Activated CD4-positive, alpha-beta T cell treated with anti-CD3 and anti-CD28 coated beads, Interleukin-2, amount 10 ng/mL, durations not matched to agents 24 days and 14 days (primary cell): ENCODE measurements around the gene DAW1. TPM values are rescaled to one million over a fixed set of nuclear protein-coding genes. Genes with fewer than 3 reads are reported as not detected.

Source experiments
- DNase-seq: peaks from one replicate; pipeline ENCODE4 v3.0.0; 2022
- H3K27ac Mint-ChIP-seq: one replicate; pipeline ENCODE4 v1.8.0; 2022; ENCODE audit warnings: mild to moderate bottlenecking, mixed read lengths
- H3K27me3 Mint-ChIP-seq: one replicate; pipeline ENCODE4 v1.8.0; 2022; ENCODE audit warnings: mixed read lengths
- H3K36me3 Mint-ChIP-seq: one replicate; pipeline ENCODE4 v1.8.0; 2022; ENCODE audit warnings: low read depth, mild to moderate bottlenecking, mixed read lengths
- H3K4me1 Mint-ChIP-seq: one replicate; pipeline ENCODE4 v1.8.0; 2021; ENCODE audit warnings: mixed read lengths
- H3K4me3 Mint-ChIP-seq: one replicate; pipeline ENCODE4 v1.8.0; 2022; ENCODE audit warnings: mild to moderate bottlenecking, moderate library complexity, mixed read lengths
- H3K9me3 Mint-ChIP-seq: one replicate; pipeline ENCODE4 v1.8.0; 2021; ENCODE audit warnings: mixed read lengths
- intact Hi-C: fragments of 100-400 bp; cut with micrococcal nuclease; formaldehyde crosslinking; loops from one replicate; pipeline ENCODE4 v1.15.1; 2023
- total RNA-seq: library from RNA; stranded (reverse); gene quantifications from 2 replicates; pipeline ENCODE4 v1.2.3, GENCODE V29; 2022

DAW1 gene
- total RNA-seq, 1 donor from 2014 or later: not detected

DNA sequence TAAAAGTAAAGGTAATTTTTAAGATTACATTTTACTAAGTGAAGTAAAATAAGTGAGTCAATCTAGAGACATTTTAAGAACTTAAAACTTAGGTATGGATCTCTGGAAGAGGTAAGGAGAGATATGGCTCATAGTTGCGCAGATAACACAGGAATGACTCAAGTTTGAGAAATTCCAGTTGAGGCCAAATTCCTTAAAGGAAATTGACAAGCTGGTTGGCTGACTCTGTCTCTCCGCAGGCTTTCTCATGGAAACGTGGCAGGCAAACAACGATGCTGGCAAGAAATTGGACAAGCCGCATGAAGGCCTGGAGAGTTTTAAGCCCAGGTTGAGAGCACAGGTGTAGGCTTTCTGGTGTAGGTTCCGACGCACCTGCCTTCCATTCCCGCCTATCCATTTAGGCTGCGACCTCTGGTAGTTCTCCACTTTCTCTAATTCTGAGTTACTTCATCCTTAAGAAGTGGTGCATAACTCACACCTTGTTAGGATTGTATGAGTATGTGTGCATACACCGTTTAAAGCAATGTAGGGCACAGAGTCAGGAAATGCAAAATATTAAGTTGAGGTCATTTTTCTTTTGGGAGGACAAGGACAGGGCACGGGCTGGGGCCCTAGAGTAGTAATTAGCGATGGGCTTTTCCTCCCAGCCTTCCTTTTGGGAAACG, 589 bp upstream of the DAW1 start:
- intact Hi-C loops: no loop called here
- H3K27me3 Mint-ChIP-seq: peaks cover 26% of the 10 kb centered on the region
- H3K4me3 Mint-ChIP-seq: no peak overlapping the region
- H3K36me3 Mint-ChIP-seq: no peaks in the 10 kb centered on the region
- peak; percentile 20 for DNase-seq
- H3K27ac Mint-ChIP-seq: no peak overlapping the region
- no peaks in the 10 kb centered on the region for H3K4me1 Mint-ChIP-seq
- H3K9me3 Mint-ChIP-seq: no peaks in the 10 kb centered on the region

DNA sequence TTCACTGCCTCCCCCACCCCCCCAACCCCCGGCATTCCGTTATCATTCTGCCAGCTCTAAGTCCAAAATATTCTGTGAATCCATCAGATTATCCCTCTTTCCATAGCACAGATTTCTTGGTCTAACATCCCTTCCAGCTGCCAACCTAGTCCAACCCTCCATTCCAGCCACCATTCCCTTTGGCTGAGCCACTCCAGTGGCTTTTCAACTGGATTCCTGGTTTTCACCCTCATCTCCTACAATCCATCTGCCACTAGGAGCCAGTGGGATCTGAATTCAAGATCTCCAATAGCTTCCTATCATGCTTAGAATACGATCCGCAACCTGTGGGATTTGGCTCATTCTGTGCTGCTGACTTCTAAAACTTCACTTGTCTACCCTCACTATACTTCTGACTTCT, 1.2 kb downstream of the DAW1 start:
- Mint-ChIP-seq H3K9me3 (no peaks in the 10 kb centered on the region), H3K4me1 (no peaks in the 10 kb centered on the region), H3K4me3 (no peak overlapping the region), H3K36me3 (no peaks in the 10 kb centered on the region), H3K27me3 (peaks cover 26% of the 10 kb centered on the region), H3K27ac (no peak overlapping the region)
- intact Hi-C loops: no loop called here
- DNase-seq: peak; percentile 24

DNA sequence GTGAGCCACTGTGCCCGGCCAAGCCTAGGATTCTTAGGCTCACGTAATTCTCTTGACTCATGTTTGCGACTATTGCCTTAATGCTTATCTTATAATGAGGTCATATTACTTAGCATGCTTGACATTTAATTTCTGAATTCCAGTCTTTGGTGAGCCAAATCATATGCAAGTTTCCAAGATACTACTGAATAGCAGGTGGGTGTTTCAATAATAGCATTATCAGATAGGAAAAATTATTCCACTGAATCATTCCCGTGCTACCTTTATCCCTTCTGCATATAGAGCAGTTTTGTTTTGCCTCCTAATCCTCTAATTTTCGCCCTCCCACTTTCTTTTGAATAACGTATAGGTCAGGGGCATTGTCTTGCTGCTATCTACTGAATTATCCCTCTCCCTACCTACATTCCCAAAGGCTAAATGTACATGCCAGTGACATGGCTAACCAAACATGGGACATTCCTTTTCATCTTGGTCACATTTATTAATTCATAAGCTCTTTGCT, 4.9 kb downstream of the DAW1 start:
- H3K9me3 Mint-ChIP-seq: no peaks in the 10 kb centered on the region
- DNase-seq: peak; percentile 12
- H3K36me3 Mint-ChIP-seq: no peaks in the 10 kb centered on the region
- H3K4me3 Mint-ChIP-seq: no peak overlapping the region
- H3K27ac Mint-ChIP-seq: no peak overlapping the region
- no peaks in the 10 kb centered on the region for H3K4me1 Mint-ChIP-seq
- peaks cover 21% of the 10 kb centered on the region for H3K27me3 Mint-ChIP-seq
- intact Hi-C loops: no loop called here

DNA sequence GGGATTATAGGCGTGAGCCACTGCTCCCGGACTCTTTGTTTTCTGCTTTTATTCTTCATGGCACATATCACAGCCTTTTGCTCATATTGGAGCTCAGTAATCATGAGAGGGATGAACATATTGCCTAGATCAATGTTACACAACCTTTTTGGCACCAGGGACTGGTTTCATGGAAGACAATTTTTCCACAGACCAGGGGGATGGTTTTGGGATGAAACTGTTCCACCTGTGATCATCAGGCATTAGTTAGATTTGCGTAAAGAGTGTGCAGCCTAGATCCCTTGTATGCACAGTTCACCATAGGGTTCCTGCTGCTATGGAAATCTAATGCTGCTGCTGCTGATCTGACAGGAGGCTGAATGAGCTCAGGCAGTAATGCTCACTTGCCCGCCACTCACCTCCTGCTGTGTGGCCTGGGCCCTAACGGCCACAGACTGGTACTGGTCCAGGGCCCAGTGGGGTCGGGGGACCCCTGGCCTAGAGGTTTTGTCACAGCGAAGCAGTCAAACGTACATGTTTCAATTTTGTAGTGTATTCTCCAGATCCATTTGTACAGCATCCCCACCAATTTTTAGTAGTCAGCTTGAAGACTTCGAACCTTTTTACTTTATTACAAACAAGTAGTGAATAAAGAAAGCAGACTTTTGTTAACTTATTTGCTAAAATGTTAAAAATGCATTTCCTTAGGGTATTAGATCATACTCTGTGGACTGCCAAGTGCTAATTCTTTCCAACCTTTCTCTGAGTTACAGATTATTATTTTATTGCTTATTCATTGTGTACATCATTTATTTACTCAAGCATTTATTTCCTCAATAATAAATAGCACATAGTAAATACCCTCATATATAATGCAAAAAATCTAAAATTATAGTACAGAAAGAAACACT, 6.2 kb downstream of the DAW1 start:
- peak; percentile 47 for DNase-seq
- peaks cover 17% of the 10 kb centered on the region for H3K27me3 Mint-ChIP-seq
- peaks cover 1% of the 10 kb centered on the region for H3K4me1 Mint-ChIP-seq
- H3K27ac Mint-ChIP-seq: no peak overlapping the region
- no peaks in the 10 kb centered on the region for H3K9me3 Mint-ChIP-seq
- no peak overlapping the region for H3K4me3 Mint-ChIP-seq
- no peaks in the 10 kb centered on the region for H3K36me3 Mint-ChIP-seq
- intact Hi-C loops: no loop called here

DNA sequence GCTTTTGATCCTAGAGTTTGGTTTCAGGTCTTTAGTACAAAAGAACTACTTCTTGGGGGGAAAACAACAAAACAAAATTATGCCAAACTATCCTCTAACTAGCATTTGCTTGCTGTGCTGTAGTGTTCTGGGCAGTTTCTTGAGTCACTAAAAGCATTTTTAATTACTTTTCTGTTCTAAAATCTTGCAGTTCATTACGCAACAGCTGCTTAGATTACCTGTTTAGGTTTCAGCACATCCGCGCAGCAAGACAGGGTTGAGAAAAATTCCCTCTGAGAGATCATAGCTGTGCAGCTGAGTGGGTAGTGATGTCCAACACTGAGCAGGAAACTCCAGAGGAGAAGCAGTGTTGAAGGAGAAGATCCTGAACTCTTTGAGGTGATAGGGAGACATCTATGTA, 9.0 kb downstream of the DAW1 start:
- Mint-ChIP-seq H3K27me3 (peaks cover 7% of the 10 kb centered on the region), H3K9me3 (no peaks in the 10 kb centered on the region), H3K36me3 (no peaks in the 10 kb centered on the region), H3K27ac (no peak overlapping the region), H3K4me1 (peaks cover 1% of the 10 kb centered on the region), H3K4me3 (no peak overlapping the region)
- DNase-seq: peak; percentile 26
- intact Hi-C loops: loop anchor here (5.0 kb wide), 1 partner anchor 753 kb away; no protein-coding TSS in a partner anchor

DNA sequence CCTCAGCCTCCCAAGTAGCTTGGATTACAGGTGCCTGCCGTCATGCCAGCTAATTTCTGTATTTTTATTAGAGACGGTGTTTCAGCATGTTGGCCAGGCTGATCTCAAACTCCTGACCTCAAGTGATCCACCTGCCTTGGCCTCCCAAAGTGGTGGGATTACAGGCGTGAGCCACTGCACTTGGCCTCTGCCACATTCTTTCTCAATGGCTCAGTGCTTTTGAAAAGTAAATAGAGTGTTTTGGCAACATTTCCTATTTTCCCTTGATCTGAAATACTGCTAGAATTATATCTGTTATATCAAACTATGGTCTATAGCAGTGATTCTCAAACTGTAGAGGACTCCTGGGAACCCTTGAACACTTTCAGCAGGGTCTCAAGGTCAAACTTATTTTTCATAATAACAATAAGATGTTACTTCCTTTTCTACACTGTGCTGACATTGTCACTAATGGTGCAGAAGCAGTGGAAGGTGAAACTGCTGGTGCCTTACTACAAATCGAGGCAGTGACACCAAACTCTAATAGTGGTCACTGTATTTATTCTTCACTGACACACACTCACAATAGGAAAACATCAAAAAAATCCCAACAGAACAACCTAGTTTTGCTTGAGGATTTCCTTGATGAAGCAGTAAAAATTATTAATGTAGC, 10.6 kb downstream of the DAW1 start:
- H3K9me3 Mint-ChIP-seq: no peaks in the 10 kb centered on the region
- peaks cover 7% of the 10 kb centered on the region for H3K27me3 Mint-ChIP-seq
- intact Hi-C loops: loop anchor here (5.0 kb wide), 1 partner anchor 755 kb away; no protein-coding TSS in a partner anchor
- no peak overlapping the region for H3K4me3 Mint-ChIP-seq
- no peak overlapping the region for H3K27ac Mint-ChIP-seq
- H3K4me1 Mint-ChIP-seq: peaks cover 1% of the 10 kb centered on the region
- no peaks in the 10 kb centered on the region for H3K36me3 Mint-ChIP-seq
- DNase-seq: peak; percentile 52

DNA sequence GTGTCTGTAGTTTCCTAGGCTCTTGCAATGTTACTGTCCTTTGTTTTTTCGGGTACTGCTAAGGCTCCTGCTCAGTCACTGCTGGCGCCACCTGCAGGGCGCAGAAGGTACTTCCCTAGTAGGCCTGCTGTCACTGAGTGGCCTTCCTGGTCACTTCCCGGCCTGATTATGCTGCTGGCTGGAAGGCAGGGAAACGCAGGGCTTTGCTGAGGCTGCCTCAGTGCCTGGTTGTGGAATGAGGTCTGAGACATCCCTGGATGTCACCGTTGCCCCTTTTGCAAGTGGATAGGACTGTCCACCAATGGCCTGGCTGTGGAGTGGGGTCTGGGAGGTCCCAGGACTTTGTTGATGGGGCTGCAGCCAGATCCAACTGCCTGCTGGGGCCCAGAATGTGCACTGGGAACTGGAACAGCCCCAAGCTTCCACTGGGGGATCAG, 13.1 kb downstream of the DAW1 start:
- no peak overlapping the region for H3K4me3 Mint-ChIP-seq
- intact Hi-C loops: loop anchor here (1.0 to 5.0 kb wide), 2 partner anchors 226 to 757 kb away; no protein-coding TSS in a partner anchor
- peaks cover 1% of the 10 kb centered on the region for H3K4me1 Mint-ChIP-seq
- no peaks in the 10 kb centered on the region for H3K36me3 Mint-ChIP-seq
- no peaks in the 10 kb centered on the region for H3K9me3 Mint-ChIP-seq
- H3K27me3 Mint-ChIP-seq: peaks cover 7% of the 10 kb centered on the region
- peak; percentile 85 for DNase-seq
- H3K27ac Mint-ChIP-seq: no peak overlapping the region

DNA sequence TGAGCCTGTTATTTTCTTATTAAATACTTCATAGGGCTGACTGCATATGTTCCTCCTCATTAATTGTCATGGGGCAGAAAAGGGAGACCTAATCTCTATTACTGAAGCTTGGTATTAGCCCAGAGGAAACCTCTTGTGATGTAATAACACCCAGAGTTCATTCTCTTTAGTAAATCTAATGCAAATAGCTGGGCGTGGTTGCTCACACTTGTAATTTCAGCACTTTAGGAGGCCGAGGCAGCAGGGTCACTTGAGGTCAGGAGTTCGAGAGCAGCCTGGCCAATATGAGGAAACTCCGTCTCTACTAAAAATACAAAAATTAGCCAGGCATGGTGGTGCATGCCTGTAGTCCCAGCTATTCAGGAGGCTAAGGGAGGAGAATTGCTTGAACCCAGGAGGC, 14.7 kb downstream of the DAW1 start:
- intact Hi-C loops: no loop called here
- Mint-ChIP-seq H3K36me3 (no peaks in the 10 kb centered on the region), H3K4me1 (peaks cover 3% of the 10 kb centered on the region), H3K4me3 (no peak overlapping the region), H3K27ac (no peak overlapping the region), H3K9me3 (no peaks in the 10 kb centered on the region), H3K27me3 (no peaks in the 10 kb centered on the region)
- peak; percentile 20 for DNase-seq

DNA sequence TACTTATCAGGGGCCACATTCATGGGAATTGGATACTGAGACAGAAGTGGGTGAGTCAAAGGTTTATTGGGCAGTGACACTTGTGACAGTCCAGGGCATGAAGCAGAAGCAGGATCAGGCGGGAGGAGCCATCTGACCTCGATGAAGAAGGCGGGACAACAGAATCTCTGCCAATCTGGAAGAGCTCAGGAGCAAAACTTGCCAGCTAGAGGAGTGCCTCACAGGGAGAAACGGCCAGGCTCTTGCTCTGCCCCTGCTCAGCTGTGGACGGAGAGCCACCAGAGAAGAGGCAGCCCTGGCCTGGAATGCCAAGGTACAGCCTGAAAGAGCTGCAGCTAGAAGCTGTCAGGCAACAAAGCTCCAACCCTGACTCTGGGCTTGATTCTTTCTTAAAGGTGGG, 16.9 kb downstream of the DAW1 start:
- H3K36me3 Mint-ChIP-seq: no peaks in the 10 kb centered on the region
- intact Hi-C loops: no loop called here

DNA sequence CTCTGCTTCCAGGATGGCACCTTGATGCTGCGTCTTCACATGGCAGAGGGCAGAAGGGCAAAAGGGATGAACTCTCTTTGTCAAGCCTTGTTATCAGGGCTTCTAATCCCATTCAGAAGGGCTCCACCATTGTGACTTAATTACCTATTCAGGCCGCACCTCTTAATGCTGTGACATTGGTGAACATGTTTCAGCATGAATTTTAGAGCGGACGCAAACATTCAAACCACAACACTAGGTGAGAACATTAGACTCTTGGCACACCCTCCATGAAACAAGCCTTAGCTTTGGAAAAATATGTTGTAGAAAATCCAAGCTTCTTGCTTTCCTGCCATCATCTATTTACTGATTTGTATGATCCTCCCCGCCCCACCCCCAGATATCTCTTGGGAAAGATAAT, 17.9 kb downstream of the DAW1 start:
- H3K4me1 Mint-ChIP-seq: peaks cover 2% of the 10 kb centered on the region
- no peaks in the 10 kb centered on the region for H3K36me3 Mint-ChIP-seq
- H3K4me3 Mint-ChIP-seq: no peak overlapping the region
- no peaks in the 10 kb centered on the region for H3K27me3 Mint-ChIP-seq
- no peak overlapping the region for H3K27ac Mint-ChIP-seq
- H3K9me3 Mint-ChIP-seq: no peaks in the 10 kb centered on the region
- peak; percentile 45 for DNase-seq
- intact Hi-C loops: no loop called here

More for the DNA sequence above, 16.9 kb downstream of the DAW1 start:
- Mint-ChIP-seq H3K9me3 (no peaks in the 10 kb centered on the region), H3K27me3 (no peaks in the 10 kb centered on the region), H3K27ac (no peak overlapping the region), H3K4me3 (no peak overlapping the region), H3K4me1 (peaks cover 2% of the 10 kb centered on the region)
- peak; percentile 44 for DNase-seq

DNA sequence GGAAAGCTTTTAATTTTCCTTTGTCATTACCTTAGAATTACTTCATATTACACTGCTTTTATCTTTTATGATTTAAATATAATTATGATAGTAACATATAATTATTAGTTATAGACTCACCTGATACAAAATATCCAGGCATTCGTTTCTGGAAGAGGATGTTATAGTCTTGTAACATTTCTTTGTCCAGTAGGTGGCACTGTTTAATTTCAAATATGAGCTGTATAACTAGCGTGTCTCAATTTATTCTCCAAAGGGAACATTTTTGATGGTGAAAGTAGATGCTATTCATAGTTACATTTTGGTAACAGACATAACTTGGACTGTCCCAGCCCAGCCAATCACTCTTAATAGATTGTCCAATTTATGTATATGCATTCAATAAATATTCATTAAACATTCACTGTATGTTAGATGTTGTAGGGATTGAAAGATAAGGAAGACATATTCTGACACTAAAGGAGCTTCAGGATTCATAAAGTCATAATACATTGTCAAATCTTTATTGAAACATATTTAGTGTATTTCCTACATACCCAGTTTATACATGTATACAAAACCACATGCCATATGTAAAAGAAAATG, 19.2 kb downstream of the DAW1 start:
- H3K9me3 Mint-ChIP-seq: no peaks in the 10 kb centered on the region
- no peaks in the 10 kb centered on the region for H3K36me3 Mint-ChIP-seq
- H3K4me1 Mint-ChIP-seq: peaks cover 2% of the 10 kb centered on the region
- intact Hi-C loops: no loop called here
- H3K4me3 Mint-ChIP-seq: no peak overlapping the region
- no peak overlapping the region for H3K27ac Mint-ChIP-seq
- H3K27me3 Mint-ChIP-seq: no peaks in the 10 kb centered on the region
- DNase-seq: peak; percentile 56

DNA sequence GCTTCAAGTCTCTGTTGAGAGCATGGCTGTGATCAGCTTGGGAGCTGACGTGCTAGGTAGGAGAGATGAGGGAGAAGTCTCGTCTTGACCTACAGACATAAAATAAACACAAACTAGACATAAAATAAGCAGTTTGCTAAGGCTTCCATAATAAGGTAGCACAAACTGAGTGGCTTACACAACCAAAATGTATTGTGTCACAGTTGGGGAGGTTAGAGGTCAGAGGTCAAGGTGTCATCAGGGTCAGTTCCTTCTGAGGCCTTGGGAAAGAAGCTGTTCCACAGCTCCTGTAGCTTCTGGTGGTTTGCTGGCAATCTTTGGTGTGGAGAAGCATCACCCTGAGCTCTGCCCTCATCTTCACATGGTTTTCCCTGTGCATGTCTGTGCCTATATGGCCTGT, 20.2 kb downstream of the DAW1 start:
- no peak overlapping the region for H3K27ac Mint-ChIP-seq
- peaks cover 2% of the 10 kb centered on the region for H3K4me1 Mint-ChIP-seq
- H3K9me3 Mint-ChIP-seq: no peaks in the 10 kb centered on the region
- intact Hi-C loops: no loop called here
- H3K36me3 Mint-ChIP-seq: no peaks in the 10 kb centered on the region
- no peaks in the 10 kb centered on the region for H3K27me3 Mint-ChIP-seq
- peak; percentile 12 for DNase-seq
- no peak overlapping the region for H3K4me3 Mint-ChIP-seq

DNA sequence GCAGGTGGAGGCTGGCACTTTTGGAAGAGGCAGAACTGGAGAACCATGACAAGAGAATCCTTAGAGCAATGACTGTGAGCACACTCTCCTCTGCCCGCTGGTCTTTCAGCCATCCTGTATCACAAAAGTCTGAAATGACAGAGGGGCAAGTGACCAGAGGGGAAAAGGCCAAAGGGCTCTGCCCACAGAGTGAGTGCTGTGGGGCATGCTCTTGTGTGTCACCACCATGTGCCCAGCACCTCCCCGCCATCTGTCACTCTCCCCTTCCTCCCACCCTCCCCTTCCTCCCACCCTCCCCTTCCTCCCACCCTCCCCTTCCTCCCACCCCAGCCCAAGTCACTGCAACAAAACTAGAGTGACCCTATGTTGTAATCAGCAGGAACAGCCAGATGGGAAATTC, 31.9 kb downstream of the DAW1 start:
- Mint-ChIP-seq H3K36me3 (no peaks in the 10 kb centered on the region), H3K27me3 (no peaks in the 10 kb centered on the region), H3K9me3 (no peaks in the 10 kb centered on the region), H3K27ac (no peak overlapping the region), H3K4me1 (no peaks in the 10 kb centered on the region), H3K4me3 (no peak overlapping the region)
- intact Hi-C loops: loop anchor here (5.0 kb wide), 1 partner anchor 1814 kb away; no protein-coding TSS in a partner anchor
- DNase-seq: no peak
